Endodermal cell (in vitro differentiated cells): ENCODE data around the gene TBC1D12. TPM values are rescaled to one million over a fixed set of nuclear protein-coding genes. Genes with fewer than 3 reads are reported as not detected.

ENCODE experiments used
- DNase-seq: peaks from one replicate; pipeline ENCODE4 v3.0.0-alpha.2; 2017
- H3K27ac ChIP-seq: 2 replicates; pipeline ENCODE4 v1.5.1; 2013; ENCODE audit warnings: mild to moderate bottlenecking, low read depth, low read length, moderate library complexity
- H3K27me3 ChIP-seq: 2 replicates; pipeline ENCODE4 v1.6.1; 2013; ENCODE audit warnings: mild to moderate bottlenecking, low read length, moderate library complexity; ENCODE audit not compliant: insufficient read depth, control insufficient read depth, poor library complexity, severe bottlenecking
- H3K36me3 ChIP-seq: 2 replicates; pipeline ENCODE4 v1.7.0; 2013; ENCODE audit warnings: mild to moderate bottlenecking, low read length, moderate library complexity; ENCODE audit not compliant: control insufficient read depth, insufficient read depth
- H3K4me1 ChIP-seq: one replicate; pipeline ENCODE4 v1.7.0; 2013; ENCODE audit warnings: low read length; ENCODE audit not compliant: control insufficient read depth, insufficient read depth
- H3K4me3 ChIP-seq: 2 replicates; pipeline ENCODE4 v1.5.1; 2013; ENCODE audit warnings: mild to moderate bottlenecking, low read length, moderate library complexity
- H3K9ac ChIP-seq: 2 replicates; pipeline ENCODE4 v1.6.1; 2013; ENCODE audit warnings: mild to moderate bottlenecking, low read length, moderate library complexity; ENCODE audit not compliant: poor library complexity, severe bottlenecking; ENCODE audit errors: extremely low read depth
- H3K9me3 ChIP-seq: 2 replicates; pipeline ENCODE4 v1.6.1; 2013; ENCODE audit warnings: mild to moderate bottlenecking, low read length, moderate library complexity; ENCODE audit not compliant: control insufficient read depth
- H3K27ac Mint-ChIP-seq: 2 replicates; pipeline ENCODE4 v1.8.0; 2020; ENCODE audit warnings: mixed read lengths
- H3K27me3 Mint-ChIP-seq: 2 replicates; pipeline ENCODE4 v1.8.0; 2021; ENCODE audit warnings: mild to moderate bottlenecking, mixed read lengths; ENCODE audit not compliant: insufficient read depth
- H3K36me3 Mint-ChIP-seq: 2 replicates; pipeline ENCODE4 v1.8.0; 2020; ENCODE audit warnings: low read depth, mixed read lengths
- H3K4me1 Mint-ChIP-seq: 2 replicates; pipeline ENCODE4 v1.8.0; 2020; ENCODE audit warnings: mixed read lengths
- H3K4me3 Mint-ChIP-seq: 2 replicates; pipeline ENCODE4 v1.8.0; 2020; ENCODE audit warnings: mild to moderate bottlenecking, moderate library complexity, mixed read lengths
- H3K9me3 Mint-ChIP-seq: 2 replicates; pipeline ENCODE4 v1.8.0; 2020; ENCODE audit warnings: mild to moderate bottlenecking, mixed read lengths
- WGBS, 2 experiments: methylation state at CpG; one replicate each; pipeline versions ENCODE4 v1.1.5 to v1.1.7; 2013; ENCODE audit warnings: missing lambda C conversion rate in 2 of 2, mixed read lengths in 1 of 2; ENCODE audit not compliant: insufficient coverage in 1 of 2, insufficient read length in 1 of 2; 5-methylcytosine and 5-hydroxymethylcytosine counted together
- long read RNA-seq, 4 experiments: library from polyadenylated mRNA in 2 of 4; library from RNA in 1 of 4; library from capped mRNA in 1 of 4; stranded (forward) in 3 of 4; unstranded in 1 of 4; transcript quantifications; one replicate each; pipeline ENCODE4 v2.0.0, GENCODE V29; 2020 to 2021; ENCODE audit warnings: inconsistent platforms in 1 of 4
- polyA plus RNA-seq, 2 experiments: library from polyadenylated mRNA; stranded (reverse); fragments of 50-300 nt; gene quantifications; one replicate each; pipeline ENCODE4 v1.2.3, GENCODE V29; 2013
- total RNA-seq, 2 donors: library from RNA; stranded (reverse); fragmentation: NEBNext Ultra II Directional in 1 of 2; extraction: Animal tissue kit (Norgen Biotek cat#: 25700) in 1 of 2; gene quantifications; 2 replicates in 1 of 2; 3 replicates in 1 of 2; pipeline ENCODE4 v1.2.1, GENCODE V29; 2021
- TF ChIP-seq, protein P1 (sequence below): fragments of 200-600 bp; sonication (generic); conservative IDR thresholded peaks from 2 replicates; pipeline ENCODE4 v1.5.0; 2021; ENCODE audit warnings: antibody characterized with exemption, mild to moderate bottlenecking

The TBC1D12 gene
- total RNA-seq, result 1 to 10 TPM; 7.0 to 7.4 TPM
- 4.6 TPM for polyA plus RNA-seq (2013, experiment 1 of 2)
- 6.5 TPM for polyA plus RNA-seq (2013, experiment 2 of 2)
- long read RNA-seq, experiment 1, partial matches to known transcripts, result 1 of 2 reads
- long read RNA-seq, experiment 1, other reads (novel, unspliced or antisense), result 1 of 2 reads
- long read RNA-seq, experiment 2, full-length matches to known transcripts, result 5 of 14 reads
- long read RNA-seq, experiment 2, partial matches to known transcripts, result 3 of 14 reads
- long read RNA-seq, experiment 2, other reads (novel, unspliced or antisense), result 6 of 14 reads
- long read RNA-seq, experiment 3, result 0 reads
- long read RNA-seq, experiment 4, result 0 reads

DNA sequence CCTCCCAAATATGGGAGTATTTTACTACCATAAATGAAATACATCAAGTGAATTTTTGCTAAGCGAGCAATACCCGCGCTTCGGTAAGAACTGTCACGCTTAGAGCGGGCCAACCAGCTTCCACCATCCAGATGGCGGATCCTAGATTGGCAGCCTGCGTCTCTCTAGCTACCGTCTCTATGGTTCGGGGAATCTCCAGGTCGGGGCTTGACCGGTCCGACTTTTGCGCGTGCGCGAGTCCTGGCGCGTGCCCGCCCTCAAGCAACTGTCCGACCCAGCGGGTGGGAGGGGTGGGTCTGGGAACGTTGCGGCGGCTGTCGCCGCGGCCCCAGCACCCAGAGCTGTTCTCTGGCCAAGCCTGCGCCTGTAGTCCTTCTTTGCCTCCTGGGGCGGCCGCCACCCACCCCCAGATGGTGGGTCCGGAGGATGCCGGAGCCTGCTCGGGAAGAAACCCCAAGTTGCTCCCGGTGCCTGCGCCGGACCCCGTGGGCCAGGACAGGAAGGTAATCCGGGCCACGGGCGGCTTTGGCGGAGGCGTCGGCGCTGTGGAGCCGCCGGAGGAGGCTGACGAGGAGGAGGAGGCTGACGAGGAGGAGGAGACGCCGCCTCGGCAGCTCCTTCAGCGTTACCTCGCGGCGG lies at the start of gene TBC1D12:
Gene TBC1D12 (plus strand): TSS at position 338 of the 639 bp plus-strand sequence. CDS start 73 bp downstream, at position 411.
- 1 to 8% methylated on average over 12 to 56 of the region's 56 CpGs for WGBS, 2 experiments
- H3K4me1 ChIP-seq, result no peaks in the 10 kb centered on the region
- peak within 1 kb of the TSS; percentile 38 for H3K27ac ChIP-seq
- H3K36me3 Mint-ChIP-seq, result no peaks in the 10 kb centered on the region
- peaks cover 6% of the 10 kb centered on the region for H3K4me1 Mint-ChIP-seq
- peak within 1 kb of the TSS; percentile 96 for H3K4me3 ChIP-seq
- H3K9me3 Mint-ChIP-seq, result no peaks in the 10 kb centered on the region
- no peaks in the 10 kb centered on the region for H3K9me3 ChIP-seq
- no peaks in the 10 kb centered on the region for H3K36me3 ChIP-seq
- no peaks in the 10 kb centered on the region for H3K27me3 ChIP-seq
- DNase-seq, result peak; percentile 98
- TF ChIP-seq, protein P1, sequence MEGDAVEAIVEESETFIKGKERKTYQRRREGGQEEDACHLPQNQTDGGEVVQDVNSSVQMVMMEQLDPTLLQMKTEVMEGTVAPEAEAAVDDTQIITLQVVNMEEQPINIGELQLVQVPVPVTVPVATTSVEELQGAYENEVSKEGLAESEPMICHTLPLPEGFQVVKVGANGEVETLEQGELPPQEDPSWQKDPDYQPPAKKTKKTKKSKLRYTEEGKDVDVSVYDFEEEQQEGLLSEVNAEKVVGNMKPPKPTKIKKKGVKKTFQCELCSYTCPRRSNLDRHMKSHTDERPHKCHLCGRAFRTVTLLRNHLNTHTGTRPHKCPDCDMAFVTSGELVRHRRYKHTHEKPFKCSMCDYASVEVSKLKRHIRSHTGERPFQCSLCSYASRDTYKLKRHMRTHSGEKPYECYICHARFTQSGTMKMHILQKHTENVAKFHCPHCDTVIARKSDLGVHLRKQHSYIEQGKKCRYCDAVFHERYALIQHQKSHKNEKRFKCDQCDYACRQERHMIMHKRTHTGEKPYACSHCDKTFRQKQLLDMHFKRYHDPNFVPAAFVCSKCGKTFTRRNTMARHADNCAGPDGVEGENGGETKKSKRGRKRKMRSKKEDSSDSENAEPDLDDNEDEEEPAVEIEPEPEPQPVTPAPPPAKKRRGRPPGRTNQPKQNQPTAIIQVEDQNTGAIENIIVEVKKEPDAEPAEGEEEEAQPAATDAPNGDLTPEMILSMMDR, result no peak
- peak within 1 kb of the TSS; percentile 53 for H3K9ac ChIP-seq
- peak within 1 kb of the TSS; percentile 84 for H3K4me3 Mint-ChIP-seq
- peaks cover 24% of the 10 kb centered on the region for H3K27me3 Mint-ChIP-seq
- H3K27ac Mint-ChIP-seq, result no peak within 1 kb of the TSS

DNA sequence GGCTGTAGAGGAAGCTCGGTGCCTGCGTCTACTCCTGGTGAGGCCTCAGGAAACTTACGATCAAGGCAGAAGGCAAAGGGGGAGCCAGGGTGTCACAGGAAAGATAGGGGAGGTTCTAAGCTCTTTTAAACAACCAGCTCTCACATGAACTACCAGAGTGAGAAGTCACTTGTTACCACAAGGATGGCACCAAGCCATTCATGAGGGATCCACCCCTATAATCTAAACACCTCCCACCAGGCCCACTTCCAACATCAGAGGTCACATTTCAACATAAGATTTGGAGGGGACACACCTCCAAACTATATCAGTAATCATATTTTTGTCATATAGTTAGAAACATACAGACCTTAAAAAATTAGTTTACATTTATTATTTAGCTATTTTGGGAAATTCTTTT lies 49.0 kb upstream of the TBC1D12 start:
- peaks cover 54% of the 10 kb centered on the region for H3K36me3 Mint-ChIP-seq
- no peaks in the 10 kb centered on the region for H3K4me1 ChIP-seq
- H3K9ac ChIP-seq, result no peak overlapping the region
- no peaks in the 10 kb centered on the region for H3K4me1 Mint-ChIP-seq
- no peak overlapping the region for H3K27ac ChIP-seq
- H3K4me3 Mint-ChIP-seq, result no peak overlapping the region
- H3K27me3 Mint-ChIP-seq, result no peaks in the 10 kb centered on the region
- no peaks in the 10 kb centered on the region for H3K9me3 Mint-ChIP-seq
- peaks cover 89% of the 10 kb centered on the region for H3K36me3 ChIP-seq
- H3K9me3 ChIP-seq, result no peaks in the 10 kb centered on the region
- no peak overlapping the region for H3K27ac Mint-ChIP-seq
- H3K27me3 ChIP-seq, result no peaks in the 10 kb centered on the region
- DNase-seq, result no peak
- WGBS, 2 experiments, result 93 to 100% methylated on average over 2 to 3 of the region's 3 CpGs
- TF ChIP-seq, protein P1, result no peak
- H3K4me3 ChIP-seq, result no peak overlapping the region

DNA sequence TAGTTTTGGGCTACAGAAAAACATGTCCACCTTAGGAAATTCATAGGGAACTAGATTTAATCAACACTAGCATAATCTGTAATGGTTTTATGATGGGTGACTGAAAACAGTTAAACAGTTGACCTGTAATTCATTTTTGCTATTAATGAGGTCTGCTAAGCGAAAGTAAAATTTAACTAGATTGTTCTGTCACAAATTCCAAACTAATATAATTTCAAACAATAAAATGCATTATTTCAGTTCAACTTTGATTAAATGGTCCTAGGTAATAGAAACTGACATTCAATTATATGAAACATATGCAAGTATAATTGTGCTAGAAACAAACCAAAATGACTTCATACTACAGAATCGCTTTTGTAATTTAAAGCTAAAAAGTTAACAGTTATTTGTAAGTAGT lies 46.5 kb upstream of the TBC1D12 start:
- H3K4me1 ChIP-seq, result no peaks in the 10 kb centered on the region
- H3K4me1 Mint-ChIP-seq, result no peaks in the 10 kb centered on the region
- no peaks in the 10 kb centered on the region for H3K9me3 ChIP-seq
- H3K36me3 ChIP-seq, result peaks cover 87% of the 10 kb centered on the region
- TF ChIP-seq, protein P1, result no peak
- H3K9ac ChIP-seq, result no peak overlapping the region
- no peaks in the 10 kb centered on the region for H3K27me3 ChIP-seq
- H3K9me3 Mint-ChIP-seq, result no peaks in the 10 kb centered on the region
- peaks cover 61% of the 10 kb centered on the region for H3K36me3 Mint-ChIP-seq
- H3K27me3 Mint-ChIP-seq, result no peaks in the 10 kb centered on the region
- no peak overlapping the region for H3K27ac Mint-ChIP-seq
- no CpG with 5 or more reads among the region's 2 CpGs for WGBS, 2 experiments
- H3K4me3 ChIP-seq, result no peak overlapping the region
- no peak overlapping the region for H3K4me3 Mint-ChIP-seq
- no peak overlapping the region for H3K27ac ChIP-seq
- DNase-seq, result no peak
